Measurements from ENCODE around the gene ZMYM4.

GRCh38 chr1:35433714-35434113, 165.2 kb downstream of the ZMYM4 start:
- TF ChIP-seq CTCF (IDR thresholded peaks at IDR 0.05) (no peak), POLR2A (IDR thresholded peaks at IDR 0.05) (no peak)

Measured in breast epithelium (tissue), 3 donors.